GM12878 (cell line): ENCODE data around the gene CFAP58. TPM values are rescaled to one million over a fixed set of nuclear protein-coding genes. Genes with fewer than 3 reads are reported as not detected.

Experiments
- ATAC-seq: fragments of 200-7000 bp; cut with Tn5 transposase; 3 replicates; pipeline ENCODE4 v1.9.1; 2020; ENCODE audit warnings: mild to moderate bottlenecking, moderate library complexity
- BruUV-seq: library from RNA; stranded (reverse); fragments of 400-500 nt; replicated peaks from 2 replicates; lab custom pipeline; 2021; lab: Mats Ljungman, UMichigan
- CTCF ChIA-PET: fragments of 300-600 bp; sonication (Branson Sonifier 250); formaldehyde crosslinking; extraction: SDS; loops from one replicate; lab custom pipeline; 2021; ENCODE audit warnings: inconsistent platforms; lab: Yijun Ruan, JAX
- POLR2A ChIA-PET: fragments of 350-600 bp; formaldehyde crosslinking; extraction: SDS; loops from one replicate; lab custom pipeline; 2021; ENCODE audit warnings: inconsistent platforms; lab: Charles Lee
- RAD21 ChIA-PET: fragments of 300-600 bp; sonication (Branson Sonifier 250); formaldehyde crosslinking; loops from one replicate; lab custom pipeline; 2023; ENCODE audit warnings: antibody characterized with exemption; ENCODE audit not compliant: unreplicated experiment; lab: Charles Lee
- SMC1A ChIA-PET: fragments of 300-600 bp; sonication (Branson Sonifier 250); formaldehyde crosslinking; loops from one replicate; lab custom pipeline; 2023; ENCODE audit not compliant: unreplicated experiment, uncharacterized antibody; lab: Charles Lee
- DNase-seq: peaks from one replicate; pipeline ENCODE4 v3.0.0-alpha.2; 2011; ENCODE audit warnings: low read depth, low spot score
- FAIRE-seq: peaks from 3 replicates; lab custom pipeline; 2011; peaks lifted over from hg19 to GRCh38; lab: Jason Lieb, UNC
- H2AFZ ChIP-seq: 2 replicates; pipeline ENCODE4 v1.6.0; 2011; ENCODE audit warnings: low read depth, low read length, control low read depth; ENCODE audit not compliant: control insufficient read depth
- H3K27ac ChIP-seq: 2 replicates; pipeline ENCODE4 v1.5.1; 2011; ENCODE audit warnings: control low read depth; ENCODE audit not compliant: control insufficient read depth, insufficient read depth
- H3K27me3 ChIP-seq, 2 experiments: replicated peaks in 1 of 2; 2 replicates each; pipeline versions ENCODE4 v1.6.0 to v1.6.1; 2011; ENCODE audit warnings: low read length in 1 of 2; ENCODE audit not compliant: control insufficient read depth in 2 of 2, insufficient read depth in 2 of 2
- H3K36me3 ChIP-seq, 2 experiments: 2 replicates each; pipeline ENCODE4 v1.5.1; 2011; ENCODE audit warnings: low read length in 1 of 2; ENCODE audit not compliant: control insufficient read depth in 2 of 2, insufficient read depth in 2 of 2
- H3K4me1 ChIP-seq: 2 replicates; pipeline ENCODE4 v1.6.1; 2011; ENCODE audit warnings: mild to moderate bottlenecking, low read length, moderate library complexity, mixed read lengths; ENCODE audit not compliant: control insufficient read depth, insufficient read depth
- H3K4me2 ChIP-seq: 2 replicates; pipeline ENCODE4 v1.6.0; 2011; ENCODE audit warnings: control low read depth; ENCODE audit not compliant: control insufficient read depth, insufficient read depth
- H3K4me3 ChIP-seq: fragments of 200-600 bp; sonication (generic); 2 replicates; pipeline ENCODE4 v1.5.1; 2016
- H3K79me2 ChIP-seq: 2 replicates; pipeline ENCODE4 v1.6.0; 2011; ENCODE audit warnings: low read length; ENCODE audit not compliant: control insufficient read depth, insufficient read depth
- H3K9ac ChIP-seq: 2 replicates; pipeline ENCODE4 v1.8.0; 2011; ENCODE audit warnings: low read length, control low read depth, mixed read lengths; ENCODE audit not compliant: control insufficient read depth, insufficient read depth
- H3K9me3 ChIP-seq: replicated peaks from 3 replicates; pipeline ENCODE4 v1.5.1; 2011; ENCODE audit warnings: mild to moderate bottlenecking, low read length; ENCODE audit not compliant: control insufficient read depth, insufficient read depth
- H4K20me1 ChIP-seq: 2 replicates; pipeline ENCODE4 v1.6.0; 2011; ENCODE audit not compliant: control insufficient read depth, insufficient read depth
- ASH2L ChIP-seq: fragments of 300-600, 200-600 bp; sonication (generic); IDR thresholded peaks from 2 replicates; pipeline ENCODE4 v1.6.1; 2017; ENCODE audit warnings: low read depth, mild to moderate bottlenecking, borderline replicate concordance
- ATF3 ChIP-seq: IDR thresholded peaks from 2 replicates; pipeline ENCODE4 v1.6.1; 2011; ENCODE audit warnings: low read depth, mild to moderate bottlenecking, low read length, moderate library complexity, borderline replicate concordance; ENCODE audit errors: extremely low read depth
- BHLHE40 ChIP-seq, 2 experiments: fragments of 450-650 bp in 1 of 2; IDR thresholded peaks; 2 replicates each; pipeline ENCODE4 v1.6.1; 2011 to 2017; ENCODE audit warnings: low read depth in 2 of 2, borderline replicate concordance in 1 of 2, improper control_type of control experiment in 1 of 2, low read length in 1 of 2, mild to moderate bottlenecking in 1 of 2
- CBFB ChIP-seq: IDR thresholded peaks from 2 replicates; pipeline ENCODE4 v1.6.1; 2016; ENCODE audit warnings: antibody characterized with exemption, low read depth
- CBX3 ChIP-seq: fragments of 200-600 bp; sonication (generic); IDR thresholded peaks from 2 replicates; pipeline ENCODE4 v1.6.1; 2016; ENCODE audit warnings: low read depth, borderline replicate concordance
- ESRRA ChIP-seq: IDR thresholded peaks from 2 replicates; pipeline ENCODE4 v1.6.1; 2012; ENCODE audit warnings: mild to moderate bottlenecking, low read length, improper control_type of control experiment
- EZH2 ChIP-seq: IDR thresholded peaks from 2 replicates; pipeline ENCODE4 v1.6.1; 2012; ENCODE audit warnings: low read depth, mild to moderate bottlenecking, control low read depth, inconsistent platforms, low read length, borderline replicate concordance; ENCODE audit not compliant: control insufficient read depth
- HDAC2 ChIP-seq: fragments of 200-600 bp; sonication (generic); IDR thresholded peaks from 2 replicates; pipeline ENCODE4 v1.6.1; 2017
- JUND ChIP-seq: IDR thresholded peaks from 2 replicates; pipeline ENCODE4 v1.6.1; 2012; ENCODE audit warnings: low read depth, mild to moderate bottlenecking, low read length, improper control_type of control experiment, moderate library complexity
- MTA2 ChIP-seq: fragments of 450-650 bp; IDR thresholded peaks from 2 replicates; pipeline ENCODE4 v1.6.1; 2016; ENCODE audit warnings: low read depth, mild to moderate bottlenecking, moderate library complexity
- NBN ChIP-seq: fragments of 450-650 bp; IDR thresholded peaks from 2 replicates; pipeline ENCODE4 v1.6.1; 2016
- NFYB ChIP-seq: IDR thresholded peaks from 2 replicates; pipeline ENCODE4 v1.6.1; 2011; ENCODE audit warnings: low read depth, mild to moderate bottlenecking, low read length, improper control_type of control experiment, moderate library complexity; ENCODE audit not compliant: insufficient read depth
- RUNX3 ChIP-seq: IDR thresholded peaks from 2 replicates; pipeline ENCODE4 v1.6.1; 2012; ENCODE audit warnings: low read length, inconsistent platforms
- SREBF1 ChIP-seq: IDR thresholded peaks from 2 replicates; pipeline ENCODE4 v1.6.1; 2012; ENCODE audit warnings: mild to moderate bottlenecking, low read length
- TAF1 ChIP-seq: IDR thresholded peaks from 2 replicates; pipeline ENCODE4 v1.6.1; 2011; ENCODE audit warnings: mild to moderate bottlenecking, low read depth, low read length, borderline replicate concordance
- ZNF384 ChIP-seq: IDR thresholded peaks from 2 replicates; pipeline ENCODE4 v1.6.1; 2012; ENCODE audit warnings: low read depth, mild to moderate bottlenecking, low read length, improper control_type of control experiment, borderline replicate concordance
- ZNF687 ChIP-seq: fragments of 450-650 bp; IDR thresholded peaks from 2 replicates; pipeline ENCODE4 v1.6.1; 2017; ENCODE audit warnings: mild to moderate bottlenecking, moderate library complexity
- ZZZ3 ChIP-seq: IDR thresholded peaks from 2 replicates; pipeline ENCODE4 v1.6.1; 2011; ENCODE audit warnings: low read depth; ENCODE audit not compliant: control insufficient read depth, insufficient read length
- WGBS: methylation state at CpG from one replicate; pipeline ENCODE4 v1.1.6; 2016; ENCODE audit warnings: low lambda C conversion rate; ENCODE audit not compliant: insufficient replicate concordance, insufficient coverage; ENCODE audit errors: missing lambda C conversion rate; 5-methylcytosine and 5-hydroxymethylcytosine counted together
- in situ Hi-C: fragments of 300-500 bp; cut with MboI; formaldehyde crosslinking; loops from 9 replicates; pipeline ENCODE4 v1.14.3; 2018; ENCODE audit warnings: mixed read lengths
- intact Hi-C: fragments of 100-400 bp; cut with micrococcal nuclease; formaldehyde crosslinking; loops from one replicate; pipeline ENCODE4 v1.14.2; 2022; ENCODE audit not compliant: unreplicated experiment
- polyA plus RNA-seq, 11 experiments: library from polyadenylated mRNA; depleted of rRNA in 4 of 11; unstranded in 6 of 11; stranded (reverse) in 5 of 11; fragments of >200 nt; fragmentation: Nextera tagmentation in 4 of 11; fragmentation: Illumina TruSeq in 1 of 11; extraction: Ambion mirVana in 4 of 11; extraction: Trizol in 1 of 11; gene quantifications; 1 replicate in 1 of 11; 2 replicates in 10 of 11; pipeline versions ENCODE4 v1.2.1 to v1.2.3, GENCODE V29; 2011 to 2016; ENCODE audit warnings: inconsistent platforms in 2 of 11, missing spikeins in 2 of 11, low read depth in 1 of 11
- total RNA-seq, 4 experiments: library from RNA; depleted of rRNA in 3 of 4; stranded (reverse); fragments of >200 nt in 3 of 4; fragmentation: Illumina TruSeq in 1 of 4; extraction: Trizol in 1 of 4; gene quantifications; 2 replicates each; pipeline versions ENCODE4 v1.2.1 to v1.2.3, GENCODE V29; 2013 to 2021

CFAP58 gene
- total and polyA plus RNA-seq, 10 of the 15 experiments (the other 5 are each of a cell fraction or from before 2014, with no cell fraction given): 0.03 to 0.35 (median 0.21) TPM

- no peak for TF ChIP-seq ZNF384
- no peak for TF ChIP-seq RUNX3
- TF ChIP-seq ZZZ3: no peak
- no peak for TF ChIP-seq HDAC2
- TF ChIP-seq ATF3: no peak
- no peak for TF ChIP-seq CBX3
- no peak for TF ChIP-seq ESRRA
- no peak for TF ChIP-seq EZH2
- TF ChIP-seq BHLHE40 (IDR thresholded peaks at IDR 0.05; ENCODE audit: borderline replicate concordance in 1 of 2, low read depth in 2 of 2, low read length in 1 of 2): no peak
- TF ChIP-seq MTA2: no peak
Measured at GRCh38 chr10:104492329-104492940, 138.8 kb downstream of the CFAP58 start (continued).

- Histone ChIP-seq H3K27ac (no peak overlapping the region), H4K20me1 (no peaks in the 10 kb centered on the region), H3K36me3 (no peaks in the 10 kb centered on the region), H3K27me3 (no peaks in the 10 kb centered on the region; a peak in 1 of 4 replicates), H3K9ac (no peak overlapping the region), H3K4me1 (no peaks in the 10 kb centered on the region), H3K9me3 (no peaks in the 10 kb centered on the region), H3K4me3 (no peak overlapping the region), H3K4me2 (no peak overlapping the region), H3K79me2 (no peaks in the 10 kb centered on the region), H2AFZ (no peak overlapping the region)
- BruUV-seq: no TSS peak
- no peak for TF ChIP-seq NFYB
- TF ChIP-seq CBFB: no peak
- TF ChIP-seq ASH2L: no peak
- TF ChIP-seq SREBF1: no peak
- no peak for TF ChIP-seq NBN
- TF ChIP-seq ZNF687: no peak
- TF ChIP-seq TAF1: no peak
- TF ChIP-seq JUND: no peak
- intact Hi-C loops (no loop called here), in situ Hi-C loops (no loop called here)
- ChIA-PET POLR2A (no interaction called here), RAD21 (no interaction called here), CTCF (no interaction called here), SMC1A (no interaction called here)
- WGBS: 11% methylated on average over 4 of the region's 4 CpGs
- FAIRE-seq (no peak), ATAC-seq (no peak), DNase-seq (no peak)
Measured at GRCh38 chr10:104498347-104499081, 144.9 kb downstream of the CFAP58 start.
